Measurements from ENCODE around the gene MT3.

MT3 gene

DNA sequence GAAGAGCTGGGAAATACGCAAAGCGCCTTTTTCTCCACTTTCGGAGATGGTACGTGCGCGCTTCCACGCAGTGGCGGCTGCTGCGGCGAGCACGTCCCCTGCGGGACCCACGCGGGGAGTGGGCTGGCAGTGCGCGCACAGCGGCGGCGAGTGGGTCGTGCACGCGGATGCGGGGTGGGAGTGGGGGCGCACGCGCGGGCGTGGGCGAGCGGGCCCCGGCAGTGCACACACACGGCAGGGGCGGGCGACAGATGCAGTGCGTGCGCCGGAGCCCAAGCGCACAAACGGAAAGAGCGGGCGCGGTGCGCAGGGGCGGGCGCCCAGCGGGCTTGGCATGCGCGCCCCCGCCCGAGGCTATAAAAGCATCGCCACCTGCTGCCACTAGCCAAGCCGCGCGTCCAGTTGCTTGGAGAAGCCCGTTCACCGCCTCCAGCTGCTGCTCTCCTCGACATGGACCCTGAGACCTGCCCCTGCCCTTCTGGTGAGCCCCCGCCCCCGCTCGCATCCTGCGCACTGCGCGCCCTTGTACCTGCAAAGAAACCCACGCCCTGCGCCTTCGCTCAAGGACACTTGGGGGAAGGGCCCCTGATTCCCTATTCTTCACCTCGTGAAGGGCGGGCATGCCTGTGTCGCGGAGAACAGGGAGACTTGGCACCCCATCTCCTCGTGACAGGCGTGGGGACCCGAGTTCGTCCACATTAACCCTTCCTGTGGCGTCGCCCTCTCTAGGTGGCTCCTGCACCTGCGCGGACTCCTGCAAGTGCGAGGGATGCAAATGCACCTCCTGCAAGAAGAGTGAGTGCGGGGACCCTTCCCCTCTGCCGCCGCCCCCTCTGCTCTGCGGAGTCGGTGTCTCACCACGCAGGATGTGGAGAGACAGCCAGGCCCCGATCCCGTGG is at the start of gene MT3:
MT3 (plus strand) TSS at position 388 of the 899 bp plus-strand sequence; CDS start at position 451, 63 bp downstream.
- peak; percentile 25 for DNase-seq

DNA sequence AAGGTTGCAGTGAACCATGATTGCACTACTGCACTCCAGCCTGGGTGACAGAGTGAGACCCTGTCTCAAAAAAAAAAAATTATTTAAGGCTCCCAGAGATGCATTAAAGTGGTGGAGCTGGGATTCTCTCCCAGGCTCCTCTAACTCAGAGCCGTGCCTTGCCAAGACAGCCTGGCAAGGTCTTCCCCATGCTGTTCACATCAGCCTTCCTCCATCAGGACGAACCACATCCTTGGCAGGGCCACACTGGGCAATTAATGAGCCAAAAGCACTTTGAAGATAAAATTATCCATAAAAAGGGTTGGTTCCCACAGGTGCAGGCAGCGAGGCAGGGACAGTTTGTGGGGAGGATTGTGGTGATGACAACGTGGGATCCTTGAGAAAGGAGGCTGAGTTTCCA is 49.7 kb upstream of the MT3 start:
- no peak for DNase-seq

DNA sequence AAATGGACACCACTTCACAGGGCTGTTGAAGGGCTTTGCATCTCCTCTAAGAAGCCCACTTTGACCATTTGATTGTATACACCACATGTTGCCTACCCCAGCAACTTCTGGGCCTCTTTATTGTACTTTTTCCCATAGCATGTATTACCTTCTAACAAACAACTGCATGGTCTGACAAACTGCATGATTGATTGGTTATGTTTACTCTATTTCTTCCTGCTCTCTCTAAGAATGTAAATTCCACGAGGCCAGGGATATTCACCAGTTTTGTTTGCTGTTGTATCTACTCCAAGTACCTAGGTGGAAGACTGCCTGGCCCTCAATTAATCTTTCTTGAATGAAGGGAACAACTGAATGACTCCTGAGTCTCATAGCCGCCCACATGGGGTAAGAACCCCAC is 47.3 kb upstream of the MT3 start:
- DNase-seq, result no peak

DNA sequence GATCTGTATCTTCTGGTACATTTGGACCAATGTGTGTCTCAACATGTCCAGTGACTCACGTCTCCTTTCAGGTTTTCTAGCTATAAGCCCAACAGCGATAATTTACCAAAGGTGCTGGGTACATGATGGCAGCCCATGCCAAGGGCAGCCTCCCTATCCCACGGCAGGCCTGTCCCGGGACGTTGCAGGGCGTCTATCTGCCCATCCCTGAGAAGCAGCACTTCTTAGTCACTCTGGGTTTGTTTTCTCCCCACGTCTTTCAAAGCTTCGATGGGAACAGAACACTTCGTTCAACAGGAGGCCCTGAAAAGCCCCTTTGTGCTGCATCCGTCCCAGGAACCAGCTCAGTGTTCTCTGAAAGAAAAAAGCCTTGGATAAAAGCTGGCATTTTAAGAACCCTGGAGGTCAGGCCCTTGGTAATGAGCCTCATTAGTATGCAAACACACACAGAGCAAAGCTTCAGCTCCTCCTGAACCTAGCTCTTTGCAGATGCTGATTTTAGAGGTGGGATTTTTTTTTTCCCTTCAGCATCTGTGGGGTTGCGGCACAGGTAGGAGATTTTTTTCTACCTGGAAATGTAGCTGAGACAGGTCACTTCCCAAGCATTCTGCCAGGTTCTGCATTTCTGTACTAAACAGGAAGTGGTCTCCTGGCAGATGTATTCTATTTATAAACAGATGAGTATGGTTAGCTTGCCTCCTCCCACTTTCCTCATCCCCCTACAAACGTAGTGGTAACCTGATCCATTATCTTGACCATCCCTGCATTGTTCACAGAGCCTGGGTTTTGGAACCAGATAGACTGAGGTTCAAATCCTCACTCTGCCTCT is 42.0 kb upstream of the MT3 start:
- no peak for DNase-seq

DNA sequence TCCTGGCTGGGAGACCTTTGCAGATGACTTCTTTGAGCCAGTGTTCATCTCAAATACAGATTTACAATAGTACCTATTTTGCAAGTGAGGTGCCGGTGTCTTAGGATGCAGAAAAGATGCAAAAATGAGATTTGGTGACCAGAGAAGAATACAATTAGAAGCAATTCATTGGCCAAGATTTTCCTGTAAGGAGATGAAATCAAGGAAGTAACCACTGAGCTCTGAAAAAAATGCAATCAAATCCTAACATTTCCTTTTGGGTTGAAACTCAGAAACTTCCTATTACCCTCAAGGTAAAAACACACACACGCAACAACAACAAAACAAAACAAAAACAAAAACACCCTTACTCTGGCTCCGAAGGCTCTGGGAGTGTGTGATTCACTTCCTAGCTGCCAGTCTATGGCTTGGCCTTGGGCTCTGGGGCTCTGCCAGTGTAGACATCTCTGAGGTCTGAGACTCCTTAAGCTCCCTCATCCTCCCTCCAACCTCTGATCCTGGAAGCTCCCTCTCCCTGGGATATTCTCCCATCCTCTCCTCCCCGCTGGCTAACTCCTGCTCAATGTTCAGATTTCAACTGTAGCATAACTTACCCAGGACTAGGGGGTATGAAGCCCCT is 41.3 kb upstream of the MT3 start:
- DNase-seq, result no peak

DNA sequence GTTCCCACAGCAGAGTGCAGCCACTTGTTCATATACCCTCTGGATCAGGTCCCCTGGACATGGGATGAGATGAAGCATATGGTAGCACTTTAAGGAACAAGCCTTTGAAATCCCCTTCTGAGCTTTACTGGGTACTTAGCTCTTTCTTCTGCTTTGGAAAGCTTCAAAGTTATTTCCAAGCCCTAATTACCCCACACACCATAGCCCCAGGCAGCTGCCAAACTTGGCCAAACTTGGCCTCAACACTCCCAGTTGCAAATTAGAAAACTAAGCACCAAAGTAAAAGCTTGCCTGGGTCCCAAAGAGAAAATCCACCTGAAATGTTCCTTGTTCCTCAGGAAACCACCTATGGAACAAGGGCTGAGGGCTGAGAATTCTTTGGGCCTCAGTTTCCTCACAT is 40.2 kb upstream of the MT3 start:
- DNase-seq, result no peak

DNA sequence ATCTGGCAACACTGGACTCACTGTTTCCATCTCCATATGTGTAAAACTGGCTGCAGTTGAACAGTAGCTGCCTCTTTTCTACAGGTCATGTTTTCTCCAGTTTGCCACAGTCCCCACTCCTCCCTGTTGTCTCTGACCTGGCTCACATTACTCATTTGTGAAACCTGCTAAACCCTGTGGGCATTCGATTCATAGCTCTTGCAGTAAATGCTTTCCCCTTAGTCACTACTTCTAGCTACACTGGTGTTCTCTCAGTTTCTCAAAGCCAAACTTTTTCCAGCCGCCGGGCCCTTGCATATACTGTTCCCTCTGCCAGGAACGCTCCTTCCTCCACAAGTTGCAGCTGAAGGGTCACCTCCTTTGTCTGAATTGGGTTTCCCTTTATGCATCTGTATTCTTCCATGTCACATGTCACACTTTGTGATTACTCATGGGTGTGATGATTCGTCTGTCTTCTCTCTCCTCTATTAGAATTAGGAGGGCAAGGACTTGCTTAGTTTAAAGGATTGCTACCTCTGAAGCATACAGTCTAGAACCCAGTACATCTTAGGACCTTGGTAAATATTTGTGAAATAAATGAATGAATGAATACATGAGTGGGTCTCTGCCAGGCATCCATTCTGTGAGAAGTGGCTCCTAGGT is 39.5 kb upstream of the MT3 start:
- no peak for DNase-seq

DNA sequence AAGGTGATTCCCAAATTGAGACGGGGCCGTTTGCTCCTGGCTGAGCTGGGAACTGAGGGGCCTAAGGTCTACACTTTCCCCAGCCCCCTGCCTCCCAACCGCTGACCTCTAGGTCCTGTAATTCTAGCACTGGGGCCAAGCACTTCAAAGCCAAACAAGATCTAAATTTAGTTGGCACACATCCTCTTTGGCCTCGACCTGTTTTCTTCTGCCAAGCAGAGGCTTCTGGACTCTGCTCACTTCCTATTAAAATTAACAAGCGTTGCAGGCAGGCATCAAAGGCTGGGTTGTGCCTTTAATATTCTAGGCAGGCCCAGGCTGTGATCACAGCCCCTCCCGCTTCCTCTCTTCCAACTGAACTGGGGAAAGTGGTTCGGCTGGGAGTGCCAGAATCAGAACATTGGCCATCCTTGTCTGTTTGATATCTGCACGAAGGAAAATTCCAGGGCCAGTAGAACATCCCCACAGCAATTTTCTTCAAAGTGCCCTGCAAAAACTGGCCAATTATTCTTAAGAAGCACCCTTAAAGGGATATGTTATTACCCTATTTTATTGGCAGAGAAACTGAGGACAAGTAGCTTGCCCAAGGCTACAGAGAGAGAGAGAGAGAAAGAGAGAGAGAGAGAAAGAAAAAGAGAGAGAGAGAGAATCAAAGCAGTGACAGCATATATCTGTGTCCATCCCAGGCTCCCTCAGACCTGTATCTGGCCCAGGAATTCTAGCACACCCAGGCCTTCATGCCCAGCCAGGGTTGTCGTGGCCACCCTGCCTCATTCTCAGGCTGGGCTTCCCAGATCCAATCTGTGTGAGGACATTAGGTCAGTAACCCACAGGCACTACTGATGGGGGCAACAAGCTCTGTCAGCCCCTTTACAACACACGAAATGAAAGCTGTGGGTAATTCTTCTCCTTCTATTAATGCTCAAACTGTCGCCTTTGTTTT is 37.3 kb upstream of the MT3 start:
- DNase-seq, result no peak

DNA sequence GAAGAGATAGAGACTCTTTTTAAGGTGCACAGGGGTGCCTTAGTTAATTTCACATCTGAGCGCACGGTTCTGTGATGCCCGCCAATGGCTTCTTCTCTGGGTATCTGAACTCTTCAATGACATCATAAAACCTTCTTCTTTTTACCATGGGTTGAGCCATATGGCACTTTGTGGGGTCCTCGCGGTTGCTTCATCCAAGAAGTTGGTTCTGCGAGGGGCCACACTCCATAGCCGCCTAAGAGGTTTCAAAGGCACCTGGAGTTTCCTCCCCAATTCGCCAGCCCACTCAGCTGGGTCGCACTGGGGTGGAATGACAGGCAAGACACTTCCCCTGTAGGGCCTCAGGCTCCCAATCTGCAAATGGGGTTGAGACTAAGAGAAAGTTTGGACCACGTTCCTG is 34.9 kb upstream of the MT3 start:
- DNase-seq, result no peak

DNA sequence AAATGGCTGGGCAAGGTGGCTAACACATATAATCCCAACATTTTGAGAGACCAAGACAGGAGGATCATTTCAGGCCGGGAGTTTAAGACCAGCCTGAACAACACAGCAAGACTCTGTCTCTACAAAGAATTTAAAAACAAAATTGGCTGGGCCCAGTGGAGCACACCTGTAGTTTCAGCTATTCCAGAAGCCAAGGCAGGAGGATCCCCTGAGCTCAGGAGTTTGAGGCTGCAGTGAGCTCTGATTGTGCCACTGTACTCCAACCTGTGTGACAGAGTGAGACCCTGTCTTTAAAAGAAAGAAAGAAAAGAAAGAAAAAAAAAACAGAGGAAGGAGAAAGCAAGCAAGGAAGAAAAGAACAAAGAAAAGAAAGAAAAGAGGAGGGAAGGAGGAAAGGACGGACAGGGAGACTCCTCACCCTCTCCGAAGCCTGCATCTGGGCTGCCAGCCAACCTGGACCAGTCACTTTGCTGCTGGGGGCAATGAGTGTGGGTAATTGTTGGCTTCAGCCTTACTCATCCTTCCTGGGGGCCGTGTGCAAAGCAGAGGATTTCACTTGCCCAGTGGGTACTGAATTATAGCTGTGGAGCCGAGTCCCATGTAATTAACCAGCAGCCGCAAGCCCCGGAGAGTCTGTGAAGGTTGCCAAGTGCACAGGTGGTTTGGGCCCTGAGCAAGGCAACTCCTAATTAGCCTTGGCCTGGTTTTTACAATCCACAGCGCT is 31.1 kb upstream of the MT3 start:
- DNase-seq, result no peak

DNA sequence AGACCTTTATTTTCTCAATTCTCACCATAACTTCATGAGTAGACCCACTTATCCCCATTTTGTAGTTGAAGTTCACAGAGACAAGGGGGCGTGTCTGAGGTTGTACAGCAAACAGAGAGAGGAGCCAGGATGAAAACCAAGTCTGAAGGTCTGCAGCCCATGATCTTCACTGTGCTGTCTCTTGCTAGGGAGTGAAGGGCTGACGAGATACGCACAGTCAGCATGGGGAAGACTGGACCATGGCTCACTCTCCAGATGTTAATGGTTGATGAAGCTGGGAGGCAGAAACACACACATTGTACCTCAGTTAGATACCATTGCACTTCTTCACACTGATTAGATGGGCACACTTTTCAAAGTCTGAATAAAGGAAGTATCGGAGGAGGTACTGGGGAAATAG is 30.2 kb upstream of the MT3 start:
- no peak for DNase-seq

DNA sequence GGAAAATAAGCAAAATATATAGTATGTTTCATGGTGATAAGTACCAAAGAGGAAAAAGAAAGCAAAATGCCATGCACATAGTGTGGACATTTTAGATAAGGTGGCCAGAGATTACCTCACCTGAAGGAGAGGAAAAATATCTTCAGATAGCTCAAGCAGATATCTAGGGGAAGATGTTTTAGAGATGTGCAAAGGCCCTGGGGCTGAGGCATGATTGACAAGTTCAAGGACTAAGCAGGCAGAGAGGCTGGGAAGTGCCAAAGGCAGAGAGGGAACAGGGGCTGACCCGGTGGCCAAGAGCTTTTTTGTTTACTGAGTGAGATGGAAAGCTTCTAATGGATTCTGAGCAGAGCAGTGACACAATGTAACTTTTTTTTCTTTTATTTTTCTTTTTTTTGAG is 28.9 kb upstream of the MT3 start:
- DNase-seq, result no peak

DNA sequence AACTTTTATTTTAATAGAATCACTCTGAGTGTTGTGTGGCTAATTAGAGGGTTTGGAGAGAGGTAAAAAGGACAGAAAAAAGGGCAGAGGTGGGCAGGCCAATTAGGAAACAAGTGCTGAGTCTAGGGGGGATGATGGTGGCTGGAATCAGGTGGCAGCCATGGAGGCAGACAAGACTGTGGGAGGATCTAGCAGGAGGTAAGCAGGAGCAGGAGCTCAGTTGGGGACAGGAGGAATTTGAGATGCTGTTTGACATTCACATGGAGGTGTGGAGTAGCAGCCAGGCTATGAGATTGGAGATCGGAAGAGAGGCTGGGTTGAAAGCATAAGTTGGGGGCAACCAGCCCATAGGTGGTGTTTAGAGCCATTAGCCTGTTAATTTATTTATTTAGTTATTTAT is 28.2 kb upstream of the MT3 start:
- DNase-seq, result no peak

DNA sequence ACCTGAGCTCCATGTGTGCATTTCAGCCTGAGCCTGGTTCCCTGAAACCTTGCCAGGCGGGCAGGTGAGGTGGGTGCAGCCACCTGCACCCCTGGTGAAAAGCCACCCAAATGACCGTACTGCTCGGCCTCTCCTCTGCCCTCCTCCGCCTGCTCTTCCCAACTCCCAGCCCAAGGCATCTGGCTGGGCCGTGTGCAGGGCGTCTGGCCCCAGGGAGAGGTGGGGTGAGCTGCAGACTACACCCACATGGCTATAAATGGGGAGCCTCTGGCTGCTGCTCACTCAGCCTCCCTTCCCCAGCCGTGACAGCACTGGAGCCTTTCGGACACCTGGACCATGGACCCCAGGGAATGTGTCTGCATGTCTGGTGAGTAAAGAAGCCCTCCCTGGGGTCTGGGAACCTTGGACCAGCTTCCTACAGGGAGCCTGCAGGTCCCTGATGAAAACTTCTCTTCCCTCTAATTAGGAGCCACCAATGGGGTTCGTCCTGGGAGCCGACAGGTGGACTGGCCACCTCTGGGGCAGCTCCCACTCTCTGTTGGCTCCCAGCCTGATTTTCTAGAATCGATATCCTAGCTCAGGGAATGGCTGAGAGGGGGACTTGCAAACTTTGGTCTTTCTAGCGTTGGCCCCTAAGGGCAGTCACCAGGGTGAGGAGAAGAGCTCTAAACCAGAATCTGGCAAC is 24.4 kb upstream of the MT3 start, which contains the start of gene MT4:
MT4 (plus strand) TSS at position 281 of the 685 bp plus-strand sequence; CDS start at position 337, 56 bp downstream.
- no peak for DNase-seq

DNA sequence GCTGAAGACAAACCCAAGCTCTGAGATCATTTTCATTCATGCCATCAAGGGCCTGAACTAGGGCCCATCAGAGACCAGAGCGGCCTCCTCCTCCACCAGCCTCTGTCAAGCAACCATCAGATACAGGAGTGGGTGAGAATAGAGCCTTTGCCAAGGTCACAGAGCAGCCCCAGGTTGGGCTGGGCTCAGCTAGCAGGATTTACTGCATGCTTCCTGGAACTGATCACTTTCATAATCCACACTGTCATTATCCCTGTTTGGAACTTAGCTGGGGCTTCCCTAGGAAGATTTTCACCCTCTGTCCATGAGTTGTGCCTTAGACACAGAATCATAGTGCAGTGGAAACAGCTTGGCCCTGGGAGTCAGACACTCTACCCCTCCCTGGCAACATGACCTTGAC is 19.4 kb upstream of the MT3 start:
- DNase-seq, result no peak

DNA sequence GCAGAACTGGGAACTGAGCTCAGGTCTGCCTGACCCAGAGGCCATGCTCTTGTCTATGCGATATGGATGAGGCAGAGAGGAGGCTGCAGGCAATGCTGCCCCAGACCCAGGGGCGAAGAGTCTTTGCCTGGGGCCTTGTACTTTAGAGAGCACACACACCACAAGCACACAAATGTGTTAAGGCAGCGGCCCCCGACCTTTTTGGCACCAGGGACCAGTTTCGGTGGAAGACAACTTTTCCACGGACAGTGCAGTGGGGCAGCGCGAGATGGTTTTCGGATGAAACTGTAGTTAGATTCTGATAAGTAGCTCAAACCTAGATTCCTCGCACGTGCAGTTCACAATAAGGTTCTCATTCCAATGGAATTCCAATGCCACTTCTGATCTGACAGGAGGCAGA is 17.8 kb upstream of the MT3 start:
- no peak for DNase-seq

DNA sequence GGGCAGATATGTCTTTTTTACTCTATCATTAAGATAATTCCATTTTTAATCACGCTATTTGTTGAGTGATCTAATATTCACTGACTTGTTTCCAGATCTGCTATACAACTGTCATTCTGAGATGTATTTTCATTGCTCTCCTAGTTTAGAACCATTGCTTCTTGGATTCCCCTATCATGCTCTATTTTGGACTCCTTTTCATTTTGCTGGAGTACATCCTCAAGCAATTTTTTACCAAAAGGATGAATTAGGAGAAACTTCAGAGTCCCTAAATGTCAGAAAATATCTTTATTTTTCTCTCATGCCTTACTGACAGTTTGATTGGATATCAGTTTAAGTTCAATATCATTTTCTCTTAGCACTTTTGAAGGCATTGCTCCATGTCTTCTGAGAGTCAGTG is 14.7 kb upstream of the MT3 start:
- no peak for DNase-seq

DNA sequence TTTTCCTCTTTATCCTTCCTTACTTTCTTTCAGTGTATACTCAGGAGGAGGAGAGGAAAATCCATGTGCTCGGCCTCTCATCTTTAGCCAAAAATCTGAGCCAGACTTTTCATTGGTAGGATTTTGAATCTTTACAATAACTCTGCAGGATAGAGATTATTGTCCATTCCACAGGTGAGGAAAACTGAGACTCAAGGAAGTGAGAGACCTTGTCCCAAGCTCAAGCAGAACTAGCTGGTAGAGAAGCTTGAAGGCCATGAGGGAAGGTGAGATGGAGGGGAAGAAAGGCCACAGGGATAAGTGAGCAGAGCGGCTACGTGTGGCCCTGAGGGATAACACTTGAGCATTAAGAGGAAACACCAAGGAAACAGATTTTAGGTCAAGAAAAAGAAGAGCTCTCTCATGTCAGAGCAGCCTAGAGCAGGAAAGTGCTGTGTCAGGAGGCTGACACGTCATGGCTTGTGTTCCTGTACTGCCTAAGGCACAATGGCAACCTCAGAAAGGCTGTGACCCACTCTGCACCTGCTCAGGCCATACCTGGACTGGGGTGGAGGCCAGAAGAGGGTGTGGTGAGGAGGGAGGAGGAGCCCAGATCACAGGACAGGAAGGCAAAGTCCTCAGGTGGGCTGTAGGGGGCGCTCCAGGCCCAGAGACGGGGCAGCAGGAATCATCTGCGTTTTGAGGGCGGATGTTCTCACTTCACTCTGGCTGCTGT is 12.6 kb upstream of the MT3 start:
- DNase-seq, result peak; percentile 87

DNA sequence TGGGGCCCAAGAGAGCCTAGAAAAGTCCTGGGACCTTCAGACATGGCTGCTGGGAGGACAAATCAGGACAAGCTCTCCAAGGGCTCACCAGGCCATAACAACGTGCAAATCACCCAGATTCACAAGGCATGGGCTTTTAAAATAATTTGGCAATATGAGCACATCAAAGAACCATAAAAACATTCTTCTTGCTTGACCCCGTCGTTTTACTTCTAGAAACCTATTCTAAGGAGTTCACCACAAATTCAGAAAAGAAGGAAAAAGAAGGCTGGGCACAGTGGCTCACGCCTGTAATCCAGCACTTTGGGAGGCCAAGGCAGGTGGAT is 12.1 kb upstream of the MT3 start:
- DNase-seq, result no peak

Data from activated naive CD4-positive, alpha-beta T cell treated with Interleukin-2 at 50 U/mL for 16 hours (primary cell).